Stimulated activated CD8-positive, alpha-beta memory T cell treated with anti-CD3 and anti-CD28 coated beads, Interleukin-15, amount 100 ng/mL, for 48 hours (primary cell): ENCODE results near the gene NSUN4.

ENCODE experiments used
- DNase-seq, 2 donors: peaks; one replicate each; pipeline ENCODE4 v3.0.0-alpha.2; 2020; ENCODE audit warnings: low read depth in 2 of 2

Gene NSUN4

GRCh38 chr1:46405724-46406123, 65.1 kb downstream of the NSUN4 start:
- no peak for DNase-seq

- DNase-seq: no peak
These were observed 66.4 kb downstream of the NSUN4 start for GRCh38 chr1:46406881-46407608.

DNA sequence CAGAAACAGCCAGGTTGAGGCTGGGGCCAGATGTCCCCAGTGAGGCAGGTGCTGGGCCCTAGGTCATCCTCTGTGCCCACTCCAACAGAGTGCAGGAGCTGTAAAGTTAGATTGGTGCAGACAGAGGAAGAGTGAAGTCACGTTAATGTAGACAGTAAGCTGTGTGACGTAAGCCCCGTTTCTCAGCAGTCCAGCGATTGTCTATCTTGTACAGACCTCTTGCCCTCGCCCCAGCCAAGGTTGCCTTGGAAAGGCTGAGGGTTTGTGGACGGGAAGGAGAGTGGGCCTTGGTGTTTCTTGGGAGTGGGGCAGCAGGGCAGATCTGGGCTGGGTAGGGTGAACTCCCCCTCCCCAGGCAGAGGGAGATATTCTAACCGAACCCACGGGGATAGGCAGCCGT, 67.0 kb downstream of the NSUN4 start:
- no peak for DNase-seq

- DNase-seq: no peak
These were observed 67.9 kb downstream of the NSUN4 start for GRCh38 chr1:46408356-46409062.

GRCh38 chr1:46409063-46409372, 68.4 kb downstream of the NSUN4 start:
- no peak for DNase-seq

GRCh38 chr1:46410156-46411009, 69.8 kb downstream of the NSUN4 start:
- no peak for DNase-seq

GRCh38 chr1:46411010-46411405, 70.4 kb downstream of the NSUN4 start:
- DNase-seq: no peak
